HL-60 (cell line): ENCODE data around the gene ZNF253.
"Not testable (repeated sequence)": the region's sequence is repeated elsewhere in the genome, so short reads cannot be mapped to it uniquely, and the experiment has no call there.

ENCODE experiments used
- DNase-seq, 2 experiments: peaks; one replicate each; pipeline ENCODE4 v3.0.0-alpha.2; 2010 to 2020; ENCODE audit warnings: low read depth in 1 of 2, low spot score in 1 of 2
- H3K27ac ChIP-seq: fragments of 250-450 bp; sonication (Bioruptor Pico); replicated peaks from 2 replicates; pipeline ENCODE4 v1.5.1; 2020; ENCODE audit warnings: mild to moderate bottlenecking, moderate library complexity
- H3K27me3 ChIP-seq: fragments of 250-450 bp; sonication (Bioruptor Pico); 2 replicates; pipeline ENCODE4 v1.5.1; 2021; ENCODE audit warnings: mild to moderate bottlenecking, moderate library complexity; ENCODE audit not compliant: insufficient read depth, poor library complexity, severe bottlenecking
- H3K4me3 ChIP-seq: replicated peaks from 2 replicates; pipeline ENCODE4 v1.5.1; 2011; ENCODE audit warnings: mild to moderate bottlenecking, control low read depth, low read length; ENCODE audit not compliant: insufficient read depth
- GABPA ChIP-seq: IDR thresholded peaks from 2 replicates; pipeline ENCODE4 v1.6.1; 2012; ENCODE audit warnings: low read depth
- POLR2AphosphoS5 ChIP-seq: IDR thresholded peaks from 2 replicates; pipeline ENCODE4 v1.6.1; 2012; ENCODE audit warnings: low read depth
- REST ChIP-seq: IDR thresholded peaks from 2 replicates; pipeline ENCODE4 v1.6.1; 2012; ENCODE audit warnings: low read depth; ENCODE audit not compliant: insufficient replicate concordance
- SPI1 ChIP-seq: IDR thresholded peaks from 2 replicates; pipeline ENCODE4 v1.6.1; 2012; ENCODE audit warnings: low read depth, mild to moderate bottlenecking, borderline replicate concordance
- TF ChIP-seq, protein P1 (sequence below): IDR thresholded peaks from one replicate; pipeline ENCODE4 v1.5.1; 2011; ENCODE audit warnings: low read length, control low read depth, inconsistent platforms; ENCODE audit not compliant: insufficient read depth

ZNF253 gene

GRCh38 chr19:19900729-19901444 is 35.2 kb downstream of the ZNF253 start, which contains the start of gene ZNF93:
Gene ZNF93, plus strand, starts transcription at chr19:19900946. Its CDS starts 143 bp downstream, at chr19:19901089.
- DNase-seq = peak in 1 of 2 experiments; percentile 91
- Histone ChIP-seq H3K27me3 (no peaks in the 10 kb centered on the region), H3K27ac (peak within 1 kb of the TSS; percentile 83), H3K4me3 (no peak within 1 kb of the TSS)
- TF ChIP-seq REST (no peak), GABPA (no peak), POLR2AphosphoS5 (peak; percentile 35; the same call in 1 of the 2 replicates)

GRCh38 chr19:19907551-19907950 is 41.9 kb downstream of the ZNF253 start:
- not testable (repeated sequence) for H3K27ac ChIP-seq, H3K4me3 ChIP-seq, H3K27me3 ChIP-seq, DNase-seq

DNA sequence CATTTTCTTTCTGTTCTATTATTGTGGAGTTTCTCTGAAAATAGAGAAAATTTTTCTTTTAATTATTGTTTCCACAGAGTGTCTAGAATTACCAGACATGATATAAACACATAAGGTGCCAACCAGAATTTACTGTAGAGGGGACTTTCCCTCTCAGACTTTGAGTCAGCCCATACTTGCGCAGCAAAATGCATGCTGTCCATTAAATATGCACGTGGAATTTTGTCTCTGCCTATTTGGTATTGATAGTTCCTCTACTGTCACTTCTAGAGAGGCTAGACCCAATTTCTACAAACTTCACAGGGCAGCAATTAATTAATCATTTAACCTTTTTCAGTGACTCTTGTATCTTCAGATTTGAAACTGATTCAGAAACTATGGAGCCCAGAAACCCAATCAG is 44.0 kb downstream of the ZNF253 start:
- DNase-seq = no peak
- TF ChIP-seq POLR2AphosphoS5 (no peak), SPI1 (no peak), GABPA (no peak)
- Histone ChIP-seq H3K27me3 (no peaks in the 10 kb centered on the region), H3K27ac (no peak overlapping the region), H3K4me3 (no peak overlapping the region)

DNA sequence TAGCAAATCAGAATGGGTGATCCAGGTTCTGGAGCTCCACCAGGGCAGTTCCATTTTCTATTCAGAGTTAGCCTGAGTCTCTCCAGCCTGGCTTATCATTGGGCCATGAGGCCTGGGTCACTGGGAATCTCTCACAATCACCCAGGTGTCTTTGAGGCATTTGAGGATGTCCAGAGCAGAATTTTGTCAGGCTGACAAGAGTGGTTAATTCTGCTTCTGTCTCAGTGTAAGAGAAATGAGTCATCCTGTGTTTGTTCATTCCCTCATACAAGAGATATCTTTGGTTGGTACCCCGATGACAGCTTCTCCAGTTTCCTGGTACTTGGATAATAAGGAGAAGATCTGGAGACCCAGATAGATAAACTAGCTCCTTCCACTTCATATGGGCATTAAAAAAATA is 45.5 kb downstream of the ZNF253 start:
- TF ChIP-seq GABPA = no peak
- no peak for TF ChIP-seq POLR2AphosphoS5
- no peak for TF ChIP-seq SPI1
- TF ChIP-seq REST = no peak

GRCh38 chr19:19914596-19914995 is 48.9 kb downstream of the ZNF253 start:
- H3K27ac ChIP-seq = no peak overlapping the region
- no peak overlapping the region for H3K4me3 ChIP-seq
- TF ChIP-seq, protein P1, sequence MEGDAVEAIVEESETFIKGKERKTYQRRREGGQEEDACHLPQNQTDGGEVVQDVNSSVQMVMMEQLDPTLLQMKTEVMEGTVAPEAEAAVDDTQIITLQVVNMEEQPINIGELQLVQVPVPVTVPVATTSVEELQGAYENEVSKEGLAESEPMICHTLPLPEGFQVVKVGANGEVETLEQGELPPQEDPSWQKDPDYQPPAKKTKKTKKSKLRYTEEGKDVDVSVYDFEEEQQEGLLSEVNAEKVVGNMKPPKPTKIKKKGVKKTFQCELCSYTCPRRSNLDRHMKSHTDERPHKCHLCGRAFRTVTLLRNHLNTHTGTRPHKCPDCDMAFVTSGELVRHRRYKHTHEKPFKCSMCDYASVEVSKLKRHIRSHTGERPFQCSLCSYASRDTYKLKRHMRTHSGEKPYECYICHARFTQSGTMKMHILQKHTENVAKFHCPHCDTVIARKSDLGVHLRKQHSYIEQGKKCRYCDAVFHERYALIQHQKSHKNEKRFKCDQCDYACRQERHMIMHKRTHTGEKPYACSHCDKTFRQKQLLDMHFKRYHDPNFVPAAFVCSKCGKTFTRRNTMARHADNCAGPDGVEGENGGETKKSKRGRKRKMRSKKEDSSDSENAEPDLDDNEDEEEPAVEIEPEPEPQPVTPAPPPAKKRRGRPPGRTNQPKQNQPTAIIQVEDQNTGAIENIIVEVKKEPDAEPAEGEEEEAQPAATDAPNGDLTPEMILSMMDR = no peak
- TF ChIP-seq POLR2AphosphoS5 (no peak), SPI1 (no peak), GABPA (no peak), REST (no peak)
- no peak for DNase-seq
- H3K27me3 ChIP-seq = no peaks in the 10 kb centered on the region

More for the DNA sequence above, 45.5 kb downstream of the ZNF253 start:
- no peak overlapping the region for H3K4me3 ChIP-seq
- H3K27ac ChIP-seq = no peak overlapping the region
- DNase-seq = no peak
- H3K27me3 ChIP-seq = no peaks in the 10 kb centered on the region

GRCh38 chr19:19930417-19930816 is 64.7 kb downstream of the ZNF253 start:
- H3K27ac ChIP-seq, H3K4me3 ChIP-seq: not testable (repeated sequence)
- peak in 1 of 2 experiments; percentile 23 for DNase-seq

GRCh38 chr19:19933432-19934314 is 68.0 kb downstream of the ZNF253 start:
- H3K4me3 ChIP-seq, H3K27me3 ChIP-seq, H3K27ac ChIP-seq, DNase-seq: not testable (repeated sequence)

More at GRCh38 chr19:19930417-19930816, 64.7 kb downstream of the ZNF253 start:
- H3K27me3 ChIP-seq = not testable (repeated sequence)
